Gastroesophageal sphincter (tissue), 4 donors: ENCODE data around the gene SLCO3A1. TPM values are rescaled to one million over a fixed set of nuclear protein-coding genes. Genes with fewer than 3 reads are reported as not detected.

Experiments used
- ATAC-seq: fragments of 150-250 bp; one replicate; pipeline ENCODE4 v1.9.1; 2016; ENCODE audit warnings: mild to moderate bottlenecking, moderate library complexity
- H3K27ac ChIP-seq, 4 donors: fragments of 200-600 bp; sonication (generic) in 3 of 4; 1 replicate in 3 of 4; 2 replicates in 1 of 4; pipeline ENCODE4 v1.5.1; 2016 to 2019
- H3K27me3 ChIP-seq: fragments of 200-600 bp; sonication (generic); one replicate; pipeline ENCODE4 v1.5.1; 2019
- H3K36me3 ChIP-seq, 2 donors: fragments of 200-600 bp; sonication (generic); one replicate each; pipeline ENCODE4 v1.5.1; 2019; ENCODE audit warnings: control low read depth in 1 of 2
- H3K4me1 ChIP-seq, 3 donors: fragments of 200-600 bp; sonication (generic); 1 replicate in 2 of 3; 2 replicates in 1 of 3; pipeline ENCODE4 v1.5.1; 2016 to 2019; ENCODE audit warnings: control low read depth in 2 of 3
- H3K4me3 ChIP-seq, 2 donors: fragments of 200-600 bp; sonication (generic); one replicate each; pipeline ENCODE4 v1.5.1; 2019; ENCODE audit warnings: mild to moderate bottlenecking in 1 of 2, moderate library complexity in 1 of 2
- H3K9me3 ChIP-seq, 3 donors: fragments of 200-600 bp; sonication (generic); one replicate each; pipeline ENCODE4 v1.5.1; 2017 to 2019; ENCODE audit warnings: control low read depth in 2 of 3
- CTCF ChIP-seq, 4 experiments: fragments of 200-600 bp in 2 of 4; fragments of 450-650 bp in 2 of 4; sonication (generic) in 1 of 4; IDR thresholded peaks; one replicate each; pipeline ENCODE4 v1.5.1; 2017 to 2019; ENCODE audit warnings: antibody characterized with exemption in 4 of 4, mild to moderate bottlenecking in 2 of 4, moderate library complexity in 2 of 4
- EP300 ChIP-seq: sonication (generic); formaldehyde crosslinking; IDR thresholded peaks from one replicate; pipeline ENCODE4 v1.6.1; 2017; ENCODE audit warnings: antibody characterized with exemption, mild to moderate bottlenecking
- POLR2A ChIP-seq, 2 donors: fragments of 450-650 bp; IDR thresholded peaks; one replicate each; pipeline ENCODE4 v1.6.1; 2017; ENCODE audit warnings: antibody characterized with exemption in 2 of 2, mild to moderate bottlenecking in 2 of 2, moderate library complexity in 1 of 2
- POLR2AphosphoS5 ChIP-seq: sonication (generic); formaldehyde crosslinking; IDR thresholded peaks from one replicate; pipeline ENCODE4 v1.6.1; 2017; ENCODE audit warnings: antibody characterized with exemption
- WGBS, 2 donors: methylation state at CpG; one replicate each; pipeline ENCODE4 v1.1.5; 2018; ENCODE audit warnings: low coverage in 1 of 2; 5-methylcytosine and 5-hydroxymethylcytosine counted together
- total RNA-seq, 4 donors: library from RNA; depleted of rRNA; stranded (reverse); fragments of >200 nt; gene quantifications; one replicate each; pipeline ENCODE4 v1.1.0, GENCODE V29; 2016

Gene SLCO3A1
- total RNA-seq, 4 donors from 2014 or later: 10.1 to 14.4 (median 12.1) TPM

- H3K9me3 ChIP-seq: no peaks in the 10 kb centered on the region
- H3K4me1 ChIP-seq: peaks cover 0 to 40% (median 13%) of the 10 kb centered on the region in 3 donors
- no peak overlapping the region for H3K4me3 ChIP-seq
- 79 to 91% methylated on average over 2 of the region's 2 CpGs for whole genome bisulfite sequencing, 2 donors
- no peak overlapping the region for H3K27ac ChIP-seq
- no peaks in the 10 kb centered on the region for H3K36me3 ChIP-seq
- TF ChIP-seq CTCF (IDR thresholded peaks at IDR 0.05) (no peak), EP300 (no peak), POLR2AphosphoS5 (no peak), POLR2A (IDR thresholded peaks at IDR 0.05) (no peak)
- H3K27me3 ChIP-seq: no peaks in the 10 kb centered on the region
- no peak for ATAC-seq
These were observed 35.8 kb downstream of the SLCO3A1 start for GRCh38 chr15:91889111-91889815.

- TF ChIP-seq CTCF (IDR thresholded peaks at IDR 0.05) (no peak), POLR2AphosphoS5 (no peak), EP300 (no peak), POLR2A (IDR thresholded peaks at IDR 0.05) (no peak)
- ATAC-seq: no peak
- Histone ChIP-seq H3K4me1 (peaks cover 0 to 28% (median 13%) of the 10 kb centered on the region in 3 donors), H3K36me3 (no peaks in the 10 kb centered on the region), H3K27me3 (no peaks in the 10 kb centered on the region), H3K9me3 (no peaks in the 10 kb centered on the region), H3K4me3 (no peak overlapping the region), H3K27ac (no peak overlapping the region)
- 75 to 100% methylated on average over 2 of the region's 2 CpGs for WGBS, 2 donors
These were observed 37.1 kb downstream of the SLCO3A1 start for GRCh38 chr15:91890614-91891013.

- Histone ChIP-seq H3K4me3 (no peak overlapping the region), H3K36me3 (no peaks in the 10 kb centered on the region), H3K27ac (no peak overlapping the region), H3K4me1 (peaks cover 0 to 28% (median 13%) of the 10 kb centered on the region in 3 donors), H3K9me3 (no peaks in the 10 kb centered on the region), H3K27me3 (no peaks in the 10 kb centered on the region)
- no peak for TF ChIP-seq POLR2A (IDR thresholded peaks at IDR 0.05)
- no peak for TF ChIP-seq EP300
- no peak for TF ChIP-seq CTCF (IDR thresholded peaks at IDR 0.05)
- TF ChIP-seq POLR2AphosphoS5: no peak
- ATAC-seq: no peak
- WGBS, 2 donors: 88% methylated on average over 1 of the region's 1 CpG; no CpG with 5 or more reads in 1 of the 2 donors
These were observed 37.6 kb downstream of the SLCO3A1 start for GRCh38 chr15:91891101-91891500.

- TF ChIP-seq POLR2A (IDR thresholded peaks at IDR 0.05): no peak
- TF ChIP-seq CTCF (IDR thresholded peaks at IDR 0.05): no peak
- TF ChIP-seq EP300: no peak
- TF ChIP-seq POLR2AphosphoS5: no peak
- Histone ChIP-seq H3K27ac (no peak overlapping the region), H3K9me3 (no peaks in the 10 kb centered on the region), H3K4me3 (no peak overlapping the region), H3K27me3 (no peaks in the 10 kb centered on the region), H3K4me1 (peaks cover 0 to 28% (median 13%) of the 10 kb centered on the region in 3 donors), H3K36me3 (no peaks in the 10 kb centered on the region)
- no peak for ATAC-seq
- 93 to 100% methylated on average over 1 to 3 of the region's 5 CpGs for WGBS, 2 donors
These were observed 38.4 kb downstream of the SLCO3A1 start for GRCh38 chr15:91891788-91892345.

GRCh38 chr15:91892436-91892835, 38.9 kb downstream of the SLCO3A1 start:
- ATAC-seq: no peak
- peaks cover 0 to 22% (median 10%) of the 10 kb centered on the region in 3 donors for H3K4me1 ChIP-seq
- H3K36me3 ChIP-seq: no peaks in the 10 kb centered on the region
- no peaks in the 10 kb centered on the region for H3K9me3 ChIP-seq
- TF ChIP-seq POLR2A (IDR thresholded peaks at IDR 0.05) (no peak), CTCF (IDR thresholded peaks at IDR 0.05) (no peak), EP300 (no peak), POLR2AphosphoS5 (no peak)
- H3K4me3 ChIP-seq: no peak overlapping the region
- H3K27ac ChIP-seq: no peak overlapping the region
- no peaks in the 10 kb centered on the region for H3K27me3 ChIP-seq
- 86 to 87% methylated on average over 5 of the region's 5 CpGs for WGBS, 2 donors
